ENCODE data around the gene DACT2. TPM values are rescaled to one million over a fixed set of nuclear protein-coding genes. Genes with fewer than 3 reads are reported as not detected.

Gene DACT2
- total and polyA plus RNA-seq, 7 donors, result 0.01 to 0.17 TPM; not detected in 5

DNA sequence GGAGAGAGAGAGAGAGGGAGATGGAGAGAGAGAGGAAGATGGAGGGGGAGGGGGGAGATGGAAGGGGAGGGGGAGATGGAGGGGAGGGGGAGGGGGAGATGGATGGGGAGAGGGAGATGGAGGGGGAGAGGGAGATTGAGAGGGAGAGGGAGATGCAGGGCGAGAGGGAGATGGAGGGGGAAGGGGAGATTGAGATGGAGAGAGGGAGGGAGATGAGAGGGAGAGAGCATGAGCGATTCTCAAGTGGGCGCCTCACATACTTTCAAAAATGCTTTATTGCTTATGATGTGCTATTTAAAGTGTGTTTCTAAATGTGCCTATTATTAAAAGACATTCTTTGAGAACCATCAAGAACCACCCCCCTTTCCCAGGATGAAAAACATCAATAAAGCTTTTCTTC is 43.7 kb upstream of the DACT2 start:
- Histone ChIP-seq H3K36me3 (ENCODE audit: insufficient read depth in 1 of 2, low read depth in 1 of 2) (no peaks in the 10 kb centered on the region), H3K9me3 (no peaks in the 10 kb centered on the region), H3K27me3 (ENCODE audit: insufficient read depth in 3 of 3, low read length in 2 of 3) (peaks cover 0 to 6% (median 2%) of the 10 kb centered on the region in 3 donors), H3K4me3 (no peak overlapping the region), H3K4me1 (no peaks in the 10 kb centered on the region), H3K27ac (no peak overlapping the region)
- ATAC-seq (no peak), DNase-seq (no peak)
- TF ChIP-seq, protein P1, sequence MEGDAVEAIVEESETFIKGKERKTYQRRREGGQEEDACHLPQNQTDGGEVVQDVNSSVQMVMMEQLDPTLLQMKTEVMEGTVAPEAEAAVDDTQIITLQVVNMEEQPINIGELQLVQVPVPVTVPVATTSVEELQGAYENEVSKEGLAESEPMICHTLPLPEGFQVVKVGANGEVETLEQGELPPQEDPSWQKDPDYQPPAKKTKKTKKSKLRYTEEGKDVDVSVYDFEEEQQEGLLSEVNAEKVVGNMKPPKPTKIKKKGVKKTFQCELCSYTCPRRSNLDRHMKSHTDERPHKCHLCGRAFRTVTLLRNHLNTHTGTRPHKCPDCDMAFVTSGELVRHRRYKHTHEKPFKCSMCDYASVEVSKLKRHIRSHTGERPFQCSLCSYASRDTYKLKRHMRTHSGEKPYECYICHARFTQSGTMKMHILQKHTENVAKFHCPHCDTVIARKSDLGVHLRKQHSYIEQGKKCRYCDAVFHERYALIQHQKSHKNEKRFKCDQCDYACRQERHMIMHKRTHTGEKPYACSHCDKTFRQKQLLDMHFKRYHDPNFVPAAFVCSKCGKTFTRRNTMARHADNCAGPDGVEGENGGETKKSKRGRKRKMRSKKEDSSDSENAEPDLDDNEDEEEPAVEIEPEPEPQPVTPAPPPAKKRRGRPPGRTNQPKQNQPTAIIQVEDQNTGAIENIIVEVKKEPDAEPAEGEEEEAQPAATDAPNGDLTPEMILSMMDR (IDR thresholded peaks at IDR 0.05), result no peak
- WGBS, 3 donors, result 68 to 81% (median 75%) methylated on average over 3 of the region's 3 CpGs
- intact Hi-C loops (cut with DNase I), result no loop called here

DNA sequence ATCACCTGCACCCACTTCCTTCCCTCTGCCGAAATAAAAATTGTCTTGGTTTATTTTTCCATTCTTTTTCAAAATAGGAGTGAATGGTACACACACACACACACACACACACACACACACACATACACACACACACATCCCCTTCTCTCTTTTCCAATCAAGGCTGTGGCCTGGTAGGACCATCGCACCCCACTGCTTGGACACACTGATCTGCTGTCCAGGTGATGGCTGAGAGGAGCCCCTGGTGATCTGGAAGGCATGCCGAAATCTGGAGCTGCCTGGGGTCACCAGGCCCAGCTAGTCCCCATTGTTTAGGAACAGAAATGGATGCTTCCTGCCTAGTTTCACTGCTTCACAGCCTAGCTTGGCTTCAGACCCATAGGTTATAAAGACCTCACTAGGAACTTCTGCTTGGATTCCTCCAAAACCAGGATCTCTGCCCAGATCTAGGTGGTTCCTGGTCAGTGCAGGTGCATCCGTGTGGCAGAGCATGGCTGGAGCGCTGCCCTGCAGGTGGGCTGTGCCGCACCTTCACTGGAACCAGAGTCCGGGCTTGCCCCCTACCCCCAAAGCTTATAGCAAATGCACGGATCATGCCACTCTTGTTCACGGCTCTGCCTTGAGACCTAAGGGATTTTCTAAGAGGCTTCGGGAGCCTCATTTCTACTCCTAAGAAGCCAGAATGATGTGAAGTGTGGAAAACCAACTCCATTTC is 42.9 kb upstream of the DACT2 start:
- TF ChIP-seq, protein P1 (IDR thresholded peaks at IDR 0.05), result no peak
- ATAC-seq, result no peak
- no peaks in the 10 kb centered on the region for H3K36me3 ChIP-seq (ENCODE audit: insufficient read depth in 1 of 2, low read depth in 1 of 2)
- no peak overlapping the region for H3K27ac ChIP-seq
- peaks cover 0 to 6% (median 0%) of the 10 kb centered on the region in 3 donors for H3K27me3 ChIP-seq (ENCODE audit: insufficient read depth in 3 of 3, low read length in 2 of 3)
- H3K4me1 ChIP-seq, result no peaks in the 10 kb centered on the region
- H3K9me3 ChIP-seq, result no peaks in the 10 kb centered on the region
- WGBS, 3 donors, result 87 to 92% (median 91%) methylated on average over 10 of the region's 10 CpGs
- intact Hi-C loops (cut with DNase I), result no loop called here
- DNase-seq, result peak; percentile 2 to 19
- H3K4me3 ChIP-seq, result no peak overlapping the region

DNA sequence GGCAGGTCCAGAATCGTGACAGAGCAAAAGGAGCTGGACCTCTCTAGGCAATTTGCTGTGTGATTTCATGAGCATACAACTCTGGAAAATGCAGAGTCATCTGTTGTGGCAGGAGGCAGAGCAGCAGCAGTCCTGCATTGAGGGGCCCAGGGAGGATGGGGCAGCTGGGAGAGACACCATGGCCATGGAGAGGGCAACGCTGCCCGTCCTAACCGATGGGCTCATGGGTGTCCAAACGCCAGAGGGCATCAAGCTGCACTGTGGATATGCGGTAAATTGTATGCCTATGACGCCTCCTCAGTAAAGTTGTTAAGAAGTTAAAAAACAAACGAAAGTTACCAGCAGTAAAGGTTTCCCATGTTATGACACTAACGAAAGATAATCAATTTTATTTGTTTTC is 42.2 kb upstream of the DACT2 start:
- Histone ChIP-seq H3K9me3 (no peaks in the 10 kb centered on the region), H3K4me3 (no peak overlapping the region), H3K27me3 (ENCODE audit: insufficient read depth in 3 of 3, low read length in 2 of 3) (peaks cover 0 to 6% (median 0%) of the 10 kb centered on the region in 3 donors), H3K27ac (no peak overlapping the region), H3K36me3 (ENCODE audit: insufficient read depth in 1 of 2, low read depth in 1 of 2) (no peaks in the 10 kb centered on the region), H3K4me1 (no peaks in the 10 kb centered on the region)
- TF ChIP-seq, protein P1 (IDR thresholded peaks at IDR 0.05), result no peak
- ATAC-seq (no peak), DNase-seq (no peak)
- intact Hi-C loops (cut with DNase I), result no loop called here
- 91 to 95% (median 94%) methylated on average over 9 of the region's 9 CpGs for WGBS, 3 donors

DNA sequence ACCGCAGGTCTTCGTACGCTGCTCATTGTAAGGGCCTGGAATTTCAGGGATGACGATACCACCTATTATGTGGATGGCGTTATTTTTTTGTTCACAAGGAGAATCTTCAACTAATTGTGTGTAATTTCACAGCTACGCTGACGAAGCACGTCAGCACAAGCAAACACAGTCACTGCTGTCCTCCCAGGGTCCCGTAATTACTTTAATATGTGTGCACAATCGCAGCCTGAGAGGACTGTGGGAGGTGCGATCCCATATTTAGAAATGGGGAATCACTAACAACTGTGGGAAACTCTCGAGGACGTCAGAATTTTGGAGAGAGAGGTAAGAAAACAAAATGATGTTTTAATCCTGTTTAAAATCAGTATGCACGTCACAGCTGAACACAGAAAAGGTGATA is 40.2 kb upstream of the DACT2 start:
- TF ChIP-seq, protein P1 (IDR thresholded peaks at IDR 0.05), result no peak
- no peaks in the 10 kb centered on the region for H3K4me1 ChIP-seq
- DNase-seq (no peak), ATAC-seq (no peak)
- WGBS, 3 donors, result 69 to 77% (median 70%) methylated on average over 14 of the region's 14 CpGs
- intact Hi-C loops (cut with DNase I), result no loop called here
- peaks cover 0 to 14% (median 0%) of the 10 kb centered on the region in 3 donors for H3K27me3 ChIP-seq (ENCODE audit: insufficient read depth in 3 of 3, low read length in 2 of 3)
- H3K4me3 ChIP-seq, result no peak overlapping the region
- H3K36me3 ChIP-seq (ENCODE audit: insufficient read depth in 1 of 2, low read depth in 1 of 2), result no peaks in the 10 kb centered on the region
- H3K27ac ChIP-seq, result no peak overlapping the region
- H3K9me3 ChIP-seq, result no peaks in the 10 kb centered on the region

Data from psoas muscle (tissue), 8 donors.